ENCODE measurements around the gene GJA3. TPM values are rescaled to one million over a fixed set of nuclear protein-coding genes. Genes with fewer than 3 reads are reported as not detected.

GJA3 gene
- total and polyA plus RNA-seq, 2 donors (not counting 1 experiment from before 2014, with no cell fraction given): 0.33 to 0.44 TPM

- DNase-seq (ENCODE audit: low read depth in 2 of 2): no peak
- Histone ChIP-seq H3K9ac (ENCODE audit: insufficient read depth, low read length) (no peak overlapping the region), H3K36me3 (ENCODE audit: control insufficient read depth, insufficient read depth, low read length) (no peaks in the 10 kb centered on the region), H3K79me2 (ENCODE audit: control insufficient read depth, insufficient read depth, low read length) (no peaks in the 10 kb centered on the region), H3K4me1 (ENCODE audit: control insufficient read depth, extremely low read depth, insufficient read depth, low read length) (peaks cover 11% of the 10 kb centered on the region), H3K4me3 (replicated peaks in 1 of 4; ENCODE audit: control extremely low read depth in 1 of 4, insufficient read depth in 1 of 4, low read depth in 3 of 4, low read length in 4 of 4) (no peak overlapping the region), H3K27me3 (ENCODE audit: control insufficient read depth, insufficient read depth, low read length) (no peaks in the 10 kb centered on the region), H3K27ac (ENCODE audit: insufficient read depth, low read length) (no peak overlapping the region), H3K4me2 (ENCODE audit: extremely low read depth, insufficient read depth, low read length) (peak overlapping the region; percentile 37), H4K20me1 (ENCODE audit: control insufficient read depth, extremely low read depth, insufficient read depth, low read length) (no peaks in the 10 kb centered on the region), H3K9me3 (ENCODE audit: control insufficient read depth, insufficient read depth, low read depth, low read length) (no peaks in the 10 kb centered on the region), H2AFZ (ENCODE audit: low read length) (no peak overlapping the region)
- no peak for TF ChIP-seq EZH2 (IDR thresholded peaks at IDR 0.05; ENCODE audit: low read length, missing control alignments)
- TF ChIP-seq CTCF (conservative IDR thresholded peaks at IDR 0.05 in 1 of 2, IDR thresholded peaks at IDR 0.05 in 1 of 2; ENCODE audit: low read depth in 1 of 2, low read length in 2 of 2): no peak
Measured at GRCh38 chr13:20125783-20126165, 35.1 kb downstream of the GJA3 start.

GRCh38 chr13:20125129-20125782 is 35.6 kb downstream of the GJA3 start:
- TF ChIP-seq EZH2 (IDR thresholded peaks at IDR 0.05; ENCODE audit: low read length, missing control alignments): no peak
- no peak for TF ChIP-seq CTCF (conservative IDR thresholded peaks at IDR 0.05 in 1 of 2, IDR thresholded peaks at IDR 0.05 in 1 of 2; ENCODE audit: low read depth in 1 of 2, low read length in 2 of 2)
- DNase-seq (ENCODE audit: low read depth in 2 of 2): peak; percentile 76 to 79
- Histone ChIP-seq H3K27me3 (ENCODE audit: control insufficient read depth, insufficient read depth, low read length) (no peaks in the 10 kb centered on the region), H2AFZ (ENCODE audit: low read length) (no peak overlapping the region), H3K36me3 (ENCODE audit: control insufficient read depth, insufficient read depth, low read length) (no peaks in the 10 kb centered on the region), H3K4me1 (ENCODE audit: control insufficient read depth, extremely low read depth, insufficient read depth, low read length) (peaks cover 11% of the 10 kb centered on the region), H4K20me1 (ENCODE audit: control insufficient read depth, extremely low read depth, insufficient read depth, low read length) (no peaks in the 10 kb centered on the region), H3K27ac (ENCODE audit: insufficient read depth, low read length) (no peak overlapping the region), H3K79me2 (ENCODE audit: control insufficient read depth, insufficient read depth, low read length) (no peaks in the 10 kb centered on the region), H3K9ac (ENCODE audit: insufficient read depth, low read length) (no peak overlapping the region), H3K4me3 (replicated peaks in 1 of 4; ENCODE audit: control extremely low read depth in 1 of 4, insufficient read depth in 1 of 4, low read depth in 3 of 4, low read length in 4 of 4) (no peak overlapping the region), H3K9me3 (ENCODE audit: control insufficient read depth, insufficient read depth, low read depth, low read length) (no peaks in the 10 kb centered on the region), H3K4me2 (ENCODE audit: extremely low read depth, insufficient read depth, low read length) (peak overlapping the region; percentile 48)

GRCh38 chr13:20124303-20124702 is 36.5 kb downstream of the GJA3 start:
- no peaks in the 10 kb centered on the region for H3K27me3 ChIP-seq (ENCODE audit: control insufficient read depth, insufficient read depth, low read length)
- DNase-seq (ENCODE audit: low read depth in 2 of 2): no peak
- no peaks in the 10 kb centered on the region for H4K20me1 ChIP-seq (ENCODE audit: control insufficient read depth, extremely low read depth, insufficient read depth, low read length)
- H3K36me3 ChIP-seq (ENCODE audit: control insufficient read depth, insufficient read depth, low read length): no peaks in the 10 kb centered on the region
- H3K9ac ChIP-seq (ENCODE audit: insufficient read depth, low read length): no peak overlapping the region
- H3K79me2 ChIP-seq (ENCODE audit: control insufficient read depth, insufficient read depth, low read length): no peaks in the 10 kb centered on the region
- H3K9me3 ChIP-seq (ENCODE audit: control insufficient read depth, insufficient read depth, low read depth, low read length): no peaks in the 10 kb centered on the region
- H3K27ac ChIP-seq (ENCODE audit: insufficient read depth, low read length): no peak overlapping the region
- H2AFZ ChIP-seq (ENCODE audit: low read length): no peak overlapping the region
- H3K4me1 ChIP-seq (ENCODE audit: control insufficient read depth, extremely low read depth, insufficient read depth, low read length): peaks cover 12% of the 10 kb centered on the region
- no peak overlapping the region for H3K4me2 ChIP-seq (ENCODE audit: extremely low read depth, insufficient read depth, low read length)
- no peak overlapping the region for H3K4me3 ChIP-seq (replicated peaks in 1 of 4; ENCODE audit: control extremely low read depth in 1 of 4, insufficient read depth in 1 of 4, low read depth in 3 of 4, low read length in 4 of 4)
- no peak for TF ChIP-seq CTCF (conservative IDR thresholded peaks at IDR 0.05 in 1 of 2, IDR thresholded peaks at IDR 0.05 in 1 of 2; ENCODE audit: low read depth in 1 of 2, low read length in 2 of 2)
- TF ChIP-seq EZH2 (IDR thresholded peaks at IDR 0.05; ENCODE audit: low read length, missing control alignments): no peak
